Adrenal gland (tissue), 5 donors: Measurements from ENCODE around the gene TSPOAP1.
A peak's percentile ranks its signal among the peaks of the same experiment; 100 is the strongest.

Experiments used
- POLR2A ChIP-seq, 2 donors: fragments of 450-650 bp; IDR thresholded peaks; one replicate each; pipeline ENCODE4 v1.6.1; 2017; ENCODE audit warnings: antibody characterized with exemption in 2 of 2, mild to moderate bottlenecking in 2 of 2, moderate library complexity in 1 of 2
- TF ChIP-seq, protein P1 (sequence below), 6 experiments: fragments of 450-650 bp in 4 of 6; fragments of 200-600 bp in 2 of 6; sonication (generic) in 1 of 6; IDR thresholded peaks; 1 replicate in 5 of 6; 2 replicates in 1 of 6; pipeline versions ENCODE4 v1.5.1 to v1.8.0; 2016 to 2021; ENCODE audit warnings: antibody characterized with exemption in 6 of 6, mild to moderate bottlenecking in 2 of 6, moderate library complexity in 1 of 6
- donor health status: DM: no; HTN: no; CAD: no.

DNA sequence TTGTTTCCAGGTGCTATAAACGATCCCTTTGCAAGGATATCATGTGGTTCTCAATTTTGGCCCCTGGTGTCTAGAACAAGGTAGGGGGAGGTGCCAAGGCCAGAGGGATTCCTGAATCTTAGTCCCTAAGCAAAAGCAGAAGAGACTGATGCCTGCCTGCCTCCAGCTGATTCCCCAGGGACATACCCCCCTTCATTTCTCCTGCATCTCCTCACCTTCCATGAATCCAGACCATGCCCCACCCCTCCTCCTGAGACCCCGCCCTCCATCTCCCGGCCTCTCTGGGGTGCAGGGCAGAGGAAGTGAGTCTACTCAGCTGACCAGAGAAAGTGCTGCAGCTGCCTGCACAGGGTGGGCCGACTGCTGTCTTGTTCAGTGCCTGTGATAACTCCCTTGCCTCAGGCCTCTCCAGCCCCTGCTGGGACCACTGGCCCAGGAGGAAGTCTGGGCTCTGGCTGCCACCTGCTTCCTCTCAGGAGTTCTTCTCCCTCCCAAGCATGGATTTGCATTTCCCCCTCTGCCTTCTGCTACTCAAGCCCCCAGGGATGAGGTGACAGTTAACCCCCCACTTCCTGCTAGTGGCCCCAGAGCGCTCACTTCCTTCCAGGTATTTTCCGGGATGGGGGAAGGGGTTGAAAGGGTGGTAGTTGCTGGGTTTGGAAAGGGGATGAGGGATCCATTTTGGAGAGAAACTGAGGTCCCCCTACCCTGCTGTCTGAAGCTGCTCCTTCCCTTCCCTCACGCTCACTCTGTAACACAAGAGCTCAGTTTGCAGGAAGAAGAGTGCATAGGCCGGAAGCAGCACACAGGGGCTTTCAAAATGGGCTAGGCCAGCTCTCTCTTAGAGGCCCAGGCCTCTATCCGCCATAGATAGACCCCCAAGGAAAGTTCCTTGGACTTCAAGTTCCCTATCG lies 10.5 kb upstream of the TSPOAP1 start:
- TF ChIP-seq, protein P1, sequence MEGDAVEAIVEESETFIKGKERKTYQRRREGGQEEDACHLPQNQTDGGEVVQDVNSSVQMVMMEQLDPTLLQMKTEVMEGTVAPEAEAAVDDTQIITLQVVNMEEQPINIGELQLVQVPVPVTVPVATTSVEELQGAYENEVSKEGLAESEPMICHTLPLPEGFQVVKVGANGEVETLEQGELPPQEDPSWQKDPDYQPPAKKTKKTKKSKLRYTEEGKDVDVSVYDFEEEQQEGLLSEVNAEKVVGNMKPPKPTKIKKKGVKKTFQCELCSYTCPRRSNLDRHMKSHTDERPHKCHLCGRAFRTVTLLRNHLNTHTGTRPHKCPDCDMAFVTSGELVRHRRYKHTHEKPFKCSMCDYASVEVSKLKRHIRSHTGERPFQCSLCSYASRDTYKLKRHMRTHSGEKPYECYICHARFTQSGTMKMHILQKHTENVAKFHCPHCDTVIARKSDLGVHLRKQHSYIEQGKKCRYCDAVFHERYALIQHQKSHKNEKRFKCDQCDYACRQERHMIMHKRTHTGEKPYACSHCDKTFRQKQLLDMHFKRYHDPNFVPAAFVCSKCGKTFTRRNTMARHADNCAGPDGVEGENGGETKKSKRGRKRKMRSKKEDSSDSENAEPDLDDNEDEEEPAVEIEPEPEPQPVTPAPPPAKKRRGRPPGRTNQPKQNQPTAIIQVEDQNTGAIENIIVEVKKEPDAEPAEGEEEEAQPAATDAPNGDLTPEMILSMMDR (IDR thresholded peaks at IDR 0.05): no peak
- TF ChIP-seq POLR2A (IDR thresholded peaks at IDR 0.05): peak in 1 of 2 donors; percentile 21
